GM21360 (cell line): Measurements from ENCODE around the gene ARL14.

ENCODE experiments used
- ATAC-seq: cut with Tn5 transposase; IDR thresholded peaks from one replicate; pipeline ENCODE4 v1.9.1; 2021; ENCODE audit warnings: mild to moderate bottlenecking, moderate library complexity; ENCODE audit not compliant: unreplicated experiment

Gene ARL14

GRCh38 chr3:160719710-160720109, 42.8 kb downstream of the ARL14 start:
- ATAC-seq = no peak

- no peak for ATAC-seq
Measured at GRCh38 chr3:160720123-160720746, 43.3 kb downstream of the ARL14 start.

- no peak for ATAC-seq
Measured at GRCh38 chr3:160722331-160722730, 45.4 kb downstream of the ARL14 start.

- no peak for ATAC-seq
Measured at GRCh38 chr3:160725338-160725737, 48.4 kb downstream of the ARL14 start.
